A549 (cell line): ENCODE results near the gene PCDHB13. TPM values are rescaled to one million over a fixed set of nuclear protein-coding genes. Genes with fewer than 3 reads are reported as not detected.
A peak's percentile ranks its signal among the peaks of the same experiment; 100 is the strongest.
"Not testable (repeated sequence)": the region's sequence is repeated elsewhere in the genome, so short reads cannot be mapped to it uniquely, and the experiment has no call there.

ENCODE experiments used
- ATAC-seq, 2 experiments: fragments of 200-7000 bp in 1 of 2; fragments of >200 bp in 1 of 2; cut with Nextera tagmentation in 1 of 2; cut with Tn5 transposase in 1 of 2; 3 replicates each; pipeline versions ENCODE4 v1.8.0 to v1.9.1; 2018 to 2020; ENCODE audit warnings: mild to moderate bottlenecking in 1 of 2, moderate library complexity in 1 of 2
- CTCF ChIA-PET: fragments of 300-600 bp; sonication (Branson Sonifier 250); formaldehyde crosslinking; extraction: SDS; loops from one replicate; lab custom pipeline; 2021; ENCODE audit warnings: antibody characterized with exemption, inconsistent platforms; lab: Yijun Ruan, JAX
- POLR2A ChIA-PET: fragments of 350-600 bp; formaldehyde crosslinking; extraction: SDS; loops from one replicate; lab custom pipeline; 2021; ENCODE audit warnings: antibody characterized with exemption, inconsistent platforms; lab: Yijun Ruan, JAX
- DNase-seq, 2 experiments: peaks; one replicate each; pipeline versions ENCODE4 v3.0.0 to v3.0.0-alpha.2; 2011 to 2016; ENCODE audit warnings: low read depth in 1 of 2, low spot score in 1 of 2
- FAIRE-seq: peaks from 2 replicates; lab custom pipeline; 2011; peaks lifted over from hg19 to GRCh38; lab: Jason Lieb, UNC
- H3K27ac ChIP-seq, 2 experiments: fragments of >200 bp; sonication (Bioruptor Twin); formaldehyde crosslinking; 3 replicates each; pipeline ENCODE4 v1.5.1; 2016 to 2017
- H3K4me1 ChIP-seq: fragments of >200 bp; sonication (Bioruptor Twin); formaldehyde crosslinking; 3 replicates; pipeline ENCODE4 v1.6.1; 2016
- H3K4me2 ChIP-seq: fragments of >200 bp; sonication (Bioruptor Twin); formaldehyde crosslinking; 3 replicates; pipeline ENCODE4 v1.6.1; 2016
- H3K4me3 ChIP-seq: fragments of >200 bp; sonication (Bioruptor Twin); formaldehyde crosslinking; 3 replicates; pipeline ENCODE4 v1.5.1; 2016
- H3K9me3 ChIP-seq: fragments of >200 bp; sonication (Bioruptor Twin); formaldehyde crosslinking; 3 replicates; pipeline ENCODE4 v1.6.1; 2016
- BCL3 ChIP-seq: fragments of >200 bp; sonication (Bioruptor Twin); formaldehyde crosslinking; IDR thresholded peaks from 3 replicates; pipeline ENCODE4 v1.6.1; 2016
- CBX8 ChIP-seq: fragments of 200-600 bp; sonication (generic); IDR thresholded peaks from 2 replicates; pipeline ENCODE4 v1.6.1; 2016
- E2F6 ChIP-seq: IDR thresholded peaks from 2 replicates; pipeline ENCODE4 v1.6.1; 2012; ENCODE audit warnings: low read depth, borderline replicate concordance
- EHF ChIP-seq: fragments of 250-450 bp; sonication (Bioruptor Pico); IDR thresholded peaks from 2 replicates; pipeline ENCODE4 v1.5.0; 2020; ENCODE audit warnings: mild to moderate bottlenecking
- EHMT2 ChIP-seq: fragments of 200-600 bp; sonication (generic); IDR thresholded peaks from 2 replicates; pipeline ENCODE4 v1.6.1; 2016; ENCODE audit warnings: antibody characterized with exemption, low read depth, mild to moderate bottlenecking, moderate library complexity
- JUN ChIP-seq, 2 experiments: fragments of >200 bp; sonication (Bioruptor Twin); formaldehyde crosslinking; IDR thresholded peaks; 2 replicates in 1 of 2; 3 replicates in 1 of 2; pipeline ENCODE4 v1.6.1; 2016 to 2017
- KDM5A ChIP-seq: fragments of 200-600 bp; sonication (generic); IDR thresholded peaks from 2 replicates; pipeline ENCODE4 v1.6.1; 2016; ENCODE audit warnings: antibody characterized with exemption, mild to moderate bottlenecking
- MAFK ChIP-seq: fragments of 450-650 bp; IDR thresholded peaks from 2 replicates; pipeline ENCODE4 v1.6.1; 2014; ENCODE audit not compliant: partially characterized antibody
- MAX ChIP-seq: IDR thresholded peaks from 2 replicates; pipeline ENCODE4 v1.6.1; 2012
- NFE2L2 ChIP-seq: fragments of 150-350 bp; conservative IDR thresholded peaks from 2 replicates; pipeline ENCODE4 v1.6.1; 2014; ENCODE audit warnings: low read length
- NPAS2 ChIP-seq: fragments of 250-450 bp; sonication (Bioruptor Pico); IDR thresholded peaks from 2 replicates; pipeline ENCODE4 v1.8.0; 2022; ENCODE audit warnings: mild to moderate bottlenecking, moderate library complexity, borderline replicate concordance
- POLR2AphosphoS2 ChIP-seq: conservative IDR thresholded peaks from 2 replicates; pipeline ENCODE4 v1.6.1; 2012; ENCODE audit warnings: low read length, improper control_type of control experiment, inconsistent platforms
- RAD21 ChIP-seq, 2 experiments: fragments of >200 bp in 1 of 2; sonication (Bioruptor Twin) in 1 of 2; formaldehyde crosslinking in 1 of 2; IDR thresholded peaks in 1 of 2; conservative IDR thresholded peaks in 1 of 2; 2 replicates in 1 of 2; 3 replicates in 1 of 2; pipeline ENCODE4 v1.6.1; 2012 to 2018; ENCODE audit warnings: inconsistent platforms in 1 of 2
- RARB ChIP-seq: fragments of 250-450 bp; sonication (Bioruptor Pico); IDR thresholded peaks from 2 replicates; pipeline ENCODE4 v1.8.0; 2021; ENCODE audit warnings: mild to moderate bottlenecking, moderate library complexity
- RNF2 ChIP-seq: fragments of 200-600 bp; sonication (generic); IDR thresholded peaks from 2 replicates; pipeline ENCODE4 v1.6.1; 2016; ENCODE audit warnings: low read depth, mild to moderate bottlenecking, antibody characterized with exemption, moderate library complexity, borderline replicate concordance
- SMC3 ChIP-seq: fragments of >200 bp; sonication (Bioruptor Twin); formaldehyde crosslinking; IDR thresholded peaks from 3 replicates; pipeline ENCODE4 v1.6.1; 2018; ENCODE audit warnings: inconsistent platforms
- SREBF2 ChIP-seq: fragments of 450-650 bp; IDR thresholded peaks from 2 replicates; pipeline ENCODE4 v1.6.1; 2014; ENCODE audit warnings: mild to moderate bottlenecking, moderate library complexity
- ZC3H11A ChIP-seq: fragments of 450-650 bp; IDR thresholded peaks from 2 replicates; pipeline ENCODE4 v1.6.1; 2014; ENCODE audit warnings: antibody characterized with exemption, mild to moderate bottlenecking
- ZFP36 ChIP-seq: fragments of 450-650 bp; IDR thresholded peaks from 2 replicates; pipeline ENCODE4 v1.6.1; 2014; ENCODE audit warnings: borderline replicate concordance; ENCODE audit not compliant: partially characterized antibody
- WGBS: methylation state at CpG from one replicate; pipeline ENCODE4 v1.1.6; 2017; ENCODE audit errors: missing lambda C conversion rate; 5-methylcytosine and 5-hydroxymethylcytosine counted together
- polyA plus RNA-seq, 4 experiments: library from polyadenylated mRNA; depleted of rRNA in 3 of 4; stranded (reverse); fragments of >200 nt; fragmentation: RNase III in 1 of 4; extraction: RNeasy Plus Mini Kit Qiagen cat#74134 plus additional on column Dnase treatment in 1 of 4; gene quantifications; 2 replicates in 3 of 4; 3 replicates in 1 of 4; pipeline ENCODE4 v1.2.3, GENCODE V29; 2011 to 2017

PCDHB13 gene
- polyA plus RNA-seq, 2 of the 4 experiments (the other 2 are of a cell fraction) = 0.05 to 0.28 TPM

- ATAC-seq = no peak
- no peak for DNase-seq
- FAIRE-seq = no peak
- no peak for TF ChIP-seq EHF (CRISPR knock-in tag)
- TF ChIP-seq NFE2L2 = peak; percentile 58; the same call in 1 of the 2 replicates
- no peak for TF ChIP-seq KDM5A
- TF ChIP-seq RARB = no peak
- TF ChIP-seq SMC3 = no peak
- no peak for TF ChIP-seq ZFP36
- no peak for TF ChIP-seq ZC3H11A
- peak; percentile 68 for TF ChIP-seq MAFK
- TF ChIP-seq E2F6 = no peak
- no peak for TF ChIP-seq CBX8
- TF ChIP-seq SREBF2 = no peak
- no peak for TF ChIP-seq EHMT2
- TF ChIP-seq MAX = no peak
- TF ChIP-seq BCL3 = no peak
- WGBS = 68% methylated on average over 25 of the region's 32 CpGs
- CTCF ChIA-PET = interaction anchor here (0.6 kb wide), 1 partner anchor 23 kb away, joined by 3 read pairs; the partner anchor contains the start of gene PCDHB13
- Histone ChIP-seq H3K4me3 (no peak overlapping the region), H3K9me3 (peaks cover 35% of the 10 kb centered on the region; the same call in 2 of the 3 replicates), H3K4me2 (no peak overlapping the region), H3K27ac (no peak overlapping the region), H3K4me1 (no peaks in the 10 kb centered on the region)
- POLR2A ChIA-PET = no interaction called here
These were observed 23.0 kb downstream of the PCDHB13 start for GRCh38 chr5:141236516-141237313.

GRCh38 chr5:141241496-141241895 is 27.8 kb downstream of the PCDHB13 start:
- TF ChIP-seq NPAS2 (no peak), JUN (IDR thresholded peaks at IDR 0.05) (no peak), POLR2AphosphoS2 (no peak)
- H3K4me3 ChIP-seq = no peak overlapping the region
- H3K27ac ChIP-seq = no peak overlapping the region
- no peaks in the 10 kb centered on the region for H3K4me1 ChIP-seq
- POLR2A ChIA-PET = no interaction called here
- CTCF ChIA-PET = interaction anchor here (0.6 kb wide), 1 partner anchor 82 kb away, joined by 3 read pairs; no protein-coding TSS in a partner anchor
- no peak for FAIRE-seq
- 56% methylated on average over 25 of the region's 43 CpGs for WGBS
- peaks cover 44% of the 10 kb centered on the region; the same call in 2 of the 3 replicates for H3K9me3 ChIP-seq
- no peak for DNase-seq
- no peak overlapping the region for H3K4me2 ChIP-seq
- ATAC-seq = no peak

- no peak within 1 kb of the TSS for H3K4me2 ChIP-seq
- no peak within 1 kb of the TSS for H3K4me3 ChIP-seq
- H3K9me3 ChIP-seq = peaks cover 50% of the 10 kb centered on the region; the same call in 2 of the 3 replicates
- ChIA-PET CTCF (interaction anchor here (0.7 to 1.4 kb wide), 6 partner anchors 22 to 1420 kb away, joined by 3 to 7 read pairs (median 3); partner anchors contain the start of genes DIAPH1, PCDHB14 and PCDHGB1), POLR2A (no interaction called here)
- WGBS = 21% methylated on average over 16 of the region's 16 CpGs
- no peak for FAIRE-seq
- no peak within 1 kb of the TSS for H3K27ac ChIP-seq
- peak in 1 of 2 experiments; percentile 17 for DNase-seq
- peak in 1 of 2 experiments; percentile 35; a peak in 1 of 6 replicates for ATAC-seq
- no peaks in the 10 kb centered on the region for H3K4me1 ChIP-seq
- TF ChIP-seq BCL3 (no peak), RAD21 (conservative IDR thresholded peaks at IDR 0.05 in 1 of 2, IDR thresholded peaks at IDR 0.05 in 1 of 2) (peak in 1 of 2 experiments; percentile 43; a peak in 1 of 5 replicates), RNF2 (no peak)
These were observed 31.6 kb downstream of the PCDHB13 start, which contains the start of gene PCDHB15 for GRCh38 chr5:141245250-141245717. Gene PCDHB15 (plus strand): TSS chr5:141245395. CDS start chr5:141245579, 184 bp downstream.

- FAIRE-seq, CTCF ChIA-PET, ATAC-seq, DNase-seq, H3K4me3 ChIP-seq, H3K27ac ChIP-seq, H3K4me1 ChIP-seq, H3K4me2 ChIP-seq: not testable (repeated sequence)
- peaks cover 48% of the 10 kb centered on the region; the same call in 2 of the 3 replicates for H3K9me3 ChIP-seq
- POLR2A ChIA-PET = interaction anchor here (0.7 kb wide), 1 partner anchor 16 kb away, joined by 6 read pairs; no protein-coding TSS in a partner anchor
- WGBS = 63% methylated on average over 13 of the region's 42 CpGs
These were observed 33.3 kb downstream of the PCDHB13 start for GRCh38 chr5:141246971-141247370.

GRCh38 chr5:141247434-141247833 is 33.7 kb downstream of the PCDHB13 start:
- H3K4me1 ChIP-seq, ATAC-seq, H3K27ac ChIP-seq, H3K4me3 ChIP-seq, H3K4me2 ChIP-seq, DNase-seq, FAIRE-seq: not testable (repeated sequence)
- CTCF ChIA-PET = interaction anchor here (0.6 kb wide), 1 partner anchor 255 kb away, joined by 3 read pairs; no protein-coding TSS in a partner anchor
- 70% methylated on average over 23 of the region's 34 CpGs for WGBS
- POLR2A ChIA-PET = interaction anchor here (0.7 kb wide), 1 partner anchor 15 kb away, joined by 6 read pairs; no protein-coding TSS in a partner anchor
- peaks cover 50% of the 10 kb centered on the region; the same call in 2 of the 3 replicates for H3K9me3 ChIP-seq
